Measurements from ENCODE around the gene MYL3. TPM values are rescaled to one million over a fixed set of nuclear protein-coding genes. Genes with fewer than 3 reads are reported as not detected.
A peak's percentile ranks its signal among the peaks of the same experiment; 100 is the strongest.

The MYL3 gene
- not detected in 2 replicates for total RNA-seq (2012; rRNA removed)
- polyA plus RNA-seq (2012; rRNA removed): 0.09 TPM in 1 of 2 replicates, not detected in the other
- polyA plus RNA-seq (2012; cell fraction: cytosol; rRNA removed): not detected in 2 replicates
- polyA plus RNA-seq (2012; cell fraction: nucleus; rRNA removed; ENCODE audit: low replicate concordance): not detected in 2 replicates
- Bru-seq, nascent RNA: percentile 14 among the genes with signal in this experiment
- not detected for BruChase-seq, experiment 1, labeled RNA remaining after a 6-hour chase
- percentile 14 among the genes with signal in this experiment for BruChase-seq, experiment 2, labeled RNA remaining after a 2-hour chase
- long read RNA-seq: 0 reads

- H3K4ac ChIP-seq (ENCODE audit: low read depth, low read length): no peak within 1 kb of the TSS
- H2AK5ac ChIP-seq (ENCODE audit: low read depth, low read length): no peak within 1 kb of the TSS
- BruUV-seq (replicated peaks): no TSS peak
- no peak within 1 kb of the TSS for H3K23ac ChIP-seq (ENCODE audit: low read depth, low read length)
- POLR2A ChIA-PET (ENCODE audit: unreplicated experiment): no interaction called here
- H2BK15ac ChIP-seq (ENCODE audit: low read depth, low read length): no peak within 1 kb of the TSS
- H3K79me1 ChIP-seq (ENCODE audit: low read depth in 1 of 2, low read length in 2 of 2): no peaks in the 10 kb centered on the region
- H3K27ac ChIP-seq (ENCODE audit: insufficient read depth, low read length): no peak within 1 kb of the TSS
- dilution Hi-C loops (cut with HindIII; ENCODE audit: low sequenced_read_pairs, unreplicated experiment) (no loop called here), intact Hi-C loops (cut with micrococcal nuclease) (no loop called here), in situ Hi-C loops (cut with MboI; ENCODE audit: low sequenced_read_pairs) (no loop called here)
- no peak within 1 kb of the TSS for H3K56ac ChIP-seq (ENCODE audit: extremely low read depth, insufficient read depth, low read length)
- peaks cover 35% of the 10 kb centered on the region for H3K27me3 ChIP-seq (ENCODE audit: control insufficient read depth, insufficient read depth, low read length)
- H3K4me2 ChIP-seq (ENCODE audit: low read depth, low read length): no peak within 1 kb of the TSS
- no peak within 1 kb of the TSS for H4K8ac ChIP-seq (ENCODE audit: low read depth in 2 of 2, low read length in 2 of 2)
- CTCF ChIA-PET: no interaction called here
- no peak within 1 kb of the TSS for H2AK9ac ChIP-seq (replicated peaks; ENCODE audit: low read depth, low read length, poor library complexity)
- H3K9me3 ChIP-seq (ENCODE audit: control insufficient read depth, insufficient read depth, low read length): no peaks in the 10 kb centered on the region
- H3K4me1 ChIP-seq (ENCODE audit: control insufficient read depth, insufficient read depth, low read length): no peaks in the 10 kb centered on the region; the same call in 1 of the 2 replicates
- H3K9ac ChIP-seq (ENCODE audit: low read depth, low read length): no peak within 1 kb of the TSS
- WGBS, 2 experiments (ENCODE audit: extremely low coverage in 2 of 2, insufficient read length in 1 of 2): 100% methylated on average over 1 of the region's 7 CpGs; no CpG with 5 or more reads in 1 of the 2 experiments
- H2BK120ac ChIP-seq (ENCODE audit: low read depth, low read length): no peak within 1 kb of the TSS
- H3K9me1 ChIP-seq (ENCODE audit: insufficient read depth, low read length): no peaks in the 10 kb centered on the region; the same call in 1 of the 2 replicates
- DNase-seq: no peak
- H2AFZ ChIP-seq (replicated peaks; ENCODE audit: low read length, poor library complexity): peak within 1 kb of the TSS; percentile 19
- ATAC-seq (ENCODE audit: low read depth): no peak
- no peak within 1 kb of the TSS for H4K91ac ChIP-seq (ENCODE audit: insufficient read depth, low read depth, low read length)
- no peak within 1 kb of the TSS for H3K18ac ChIP-seq (ENCODE audit: low read depth, low read length)
- no peak within 1 kb of the TSS for H4K5ac ChIP-seq (ENCODE audit: low read depth, low read length)
- no peak for TF ChIP-seq MAZ (IDR thresholded peaks at IDR 0.05; ENCODE audit: borderline replicate concordance, low read depth, low read length)
- no peak for TF ChIP-seq RCOR1 (IDR thresholded peaks at IDR 0.05; ENCODE audit: insufficient replicate concordance, low read length)
- no peak for TF ChIP-seq RAD21 (IDR thresholded peaks at IDR 0.05; ENCODE audit: low read length)
- no peak for TF ChIP-seq NFE2L2 (IDR thresholded peaks at IDR 0.05; ENCODE audit: low read depth, low read length)
- TF ChIP-seq MXI1 (IDR thresholded peaks at IDR 0.05; ENCODE audit: borderline replicate concordance, low read depth, low read length): no peak
- TF ChIP-seq CHD1 (IDR thresholded peaks at IDR 0.05; ENCODE audit: low read depth, low read length): no peak
- TF ChIP-seq ELK1 (IDR thresholded peaks at IDR 0.05; ENCODE audit: borderline replicate concordance, low read depth, low read length): no peak
- TF ChIP-seq BHLHE40 (IDR thresholded peaks at IDR 0.05; ENCODE audit: low read depth, low read length): no peak
- TF ChIP-seq MAFK (IDR thresholded peaks at IDR 0.05; ENCODE audit: low read depth, low read length): no peak
- TF ChIP-seq, protein P1, sequence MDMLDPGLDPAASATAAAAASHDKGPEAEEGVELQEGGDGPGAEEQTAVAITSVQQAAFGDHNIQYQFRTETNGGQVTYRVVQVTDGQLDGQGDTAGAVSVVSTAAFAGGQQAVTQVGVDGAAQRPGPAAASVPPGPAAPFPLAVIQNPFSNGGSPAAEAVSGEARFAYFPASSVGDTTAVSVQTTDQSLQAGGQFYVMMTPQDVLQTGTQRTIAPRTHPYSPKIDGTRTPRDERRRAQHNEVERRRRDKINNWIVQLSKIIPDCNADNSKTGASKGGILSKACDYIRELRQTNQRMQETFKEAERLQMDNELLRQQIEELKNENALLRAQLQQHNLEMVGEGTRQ (IDR thresholded peaks at IDR 0.05; ENCODE audit: low read depth, low read length): no peak
- no peak for TF ChIP-seq SMC3 (IDR thresholded peaks at IDR 0.05; ENCODE audit: low read depth, low read length)
- no peak within 1 kb of the TSS for H3K4me3 ChIP-seq (ENCODE audit: insufficient read depth, low read depth, low read length)
- H3K36me3 ChIP-seq (ENCODE audit: control insufficient read depth, insufficient read depth, low read length): no peaks in the 10 kb centered on the region
- H2BK20ac ChIP-seq (ENCODE audit: low read depth, low read length): no peak within 1 kb of the TSS
- H2BK5ac ChIP-seq (ENCODE audit: low read depth, low read length, poor library complexity, severe bottlenecking): no peak within 1 kb of the TSS
- H3K14ac ChIP-seq (replicated peaks; ENCODE audit: low read depth, low read length): no peak within 1 kb of the TSS
- no peaks in the 10 kb centered on the region for H4K20me1 ChIP-seq (ENCODE audit: insufficient read depth, low read length)
These were observed at the start of gene MYL3 for GRCh38 chr3:46863261-46863782. Gene MYL3, minus strand, starts transcription at chr3:46863444. Its CDS starts 54 bp downstream, at chr3:46863390.
